Sigmoid colon (tissue), 7 donors: ENCODE results near the gene LAMTOR3. TPM values are rescaled to one million over a fixed set of nuclear protein-coding genes. Genes with fewer than 3 reads are reported as not detected.

Experiments used
- DNase-seq: peaks from one replicate; pipeline ENCODE4 v3.0.0-alpha.2; 2019
- H3K27ac ChIP-seq, 4 donors: fragments of 200-600 bp; sonication (generic); one replicate each; pipeline ENCODE4 v1.5.1; 2016 to 2019; ENCODE audit warnings: mild to moderate bottlenecking in 1 of 4
- H3K27me3 ChIP-seq, 3 donors: fragments of 200-600 bp; sonication (generic); one replicate each; pipeline ENCODE4 v1.5.1; 2019; ENCODE audit warnings: mild to moderate bottlenecking in 1 of 3
- H3K36me3 ChIP-seq, 4 donors: fragments of 200-600 bp; sonication (generic); one replicate each; pipeline ENCODE4 v1.5.1; 2016 to 2019
- H3K4me1 ChIP-seq, 4 donors: fragments of 200-600 bp; sonication (generic); one replicate each; pipeline ENCODE4 v1.5.1; 2017 to 2019
- H3K4me3 ChIP-seq, 4 donors: fragments of 200-600 bp; sonication (generic); one replicate each; pipeline ENCODE4 v1.5.1; 2017 to 2019; ENCODE audit warnings: mild to moderate bottlenecking in 2 of 4, moderate library complexity in 1 of 4
- H3K9me3 ChIP-seq, 4 donors: fragments of 200-600 bp in 3 of 4; sonication (generic) in 3 of 4; one replicate each; pipeline versions ENCODE4 v1.5.1 to v1.6.1; 2013 to 2019
- EP300 ChIP-seq, 4 donors: sonication (generic); formaldehyde crosslinking; IDR thresholded peaks; one replicate each; pipeline ENCODE4 v1.6.1; 2017; ENCODE audit warnings: antibody characterized with exemption in 4 of 4
- POLR2A ChIP-seq, 2 donors: fragments of 450-650 bp; IDR thresholded peaks; one replicate each; pipeline ENCODE4 v1.6.1; 2016; ENCODE audit warnings: antibody characterized with exemption in 2 of 2, mild to moderate bottlenecking in 2 of 2, moderate library complexity in 2 of 2
- POLR2AphosphoS5 ChIP-seq, 4 donors: sonication (generic); formaldehyde crosslinking; IDR thresholded peaks; one replicate each; pipeline ENCODE4 v1.6.1; 2017; ENCODE audit warnings: antibody characterized with exemption in 4 of 4
- WGBS, 2 donors: extraction: QIAGEN DNeasy Blood & Tissue Kit; methylation state at CpG; one replicate each; pipeline ENCODE4 v1.1.7; 2013; 5-methylcytosine and 5-hydroxymethylcytosine counted together
- intact Hi-C: fragments of 100-400 bp; cut with DNase I; formaldehyde crosslinking; loops from one replicate; pipeline ENCODE4 v1.15.1; 2023
- polyA plus RNA-seq, 3 donors: library from polyadenylated mRNA; stranded (reverse); fragments of 200-250 nt; gene quantifications; one replicate each; pipeline ENCODE4 v1.2.3, GENCODE V29; 2013
- total RNA-seq, 4 donors: library from RNA; depleted of rRNA; stranded (reverse); fragments of >200 nt; gene quantifications; one replicate each; pipeline ENCODE4 v1.1.0, GENCODE V29; 2016
- TF ChIP-seq, protein P1 (sequence below), 4 experiments: fragments of 450-650 bp in 3 of 4; fragments of 200-600 bp in 1 of 4; IDR thresholded peaks; one replicate each; pipeline ENCODE4 v1.5.1; 2016 to 2019; ENCODE audit warnings: antibody characterized with exemption in 4 of 4, mild to moderate bottlenecking in 3 of 4, moderate library complexity in 2 of 4
- donor health status: healthy with polysubstance abuse.
- donor health status: Bipolar disorder and iron deficiency.
- donor health status: healthy.

Gene LAMTOR3
- total and polyA plus RNA-seq, 7 donors = 36.6 to 201 (median 74.6) TPM

DNA sequence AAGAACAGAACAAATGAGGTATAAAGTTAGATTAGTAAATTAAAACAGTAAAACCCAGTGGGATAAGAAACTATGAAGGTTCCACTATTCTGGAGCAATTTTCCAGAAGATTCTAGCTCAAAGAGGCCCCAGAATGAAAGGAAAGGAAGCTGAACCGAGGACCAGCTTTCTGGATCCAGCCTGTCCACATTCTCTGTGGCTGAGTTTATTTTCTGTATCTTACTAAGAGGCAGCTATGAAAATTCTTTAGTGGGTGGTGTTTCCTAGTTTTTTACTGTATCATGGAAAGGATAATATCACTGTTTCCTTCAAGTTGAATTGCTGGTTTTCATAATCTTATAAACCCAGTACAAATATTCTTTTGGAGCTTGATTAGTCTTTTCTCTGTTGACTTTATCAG is 65.8 kb downstream of the LAMTOR3 start:
- 67 to 76% methylated on average over 1 of the region's 1 CpG for WGBS, 2 donors
- TF ChIP-seq POLR2A (IDR thresholded peaks at IDR 0.05) (no peak), EP300 (IDR thresholded peaks at IDR 0.05) (no peak), POLR2AphosphoS5 (IDR thresholded peaks at IDR 0.05) (no peak)
- TF ChIP-seq, protein P1, sequence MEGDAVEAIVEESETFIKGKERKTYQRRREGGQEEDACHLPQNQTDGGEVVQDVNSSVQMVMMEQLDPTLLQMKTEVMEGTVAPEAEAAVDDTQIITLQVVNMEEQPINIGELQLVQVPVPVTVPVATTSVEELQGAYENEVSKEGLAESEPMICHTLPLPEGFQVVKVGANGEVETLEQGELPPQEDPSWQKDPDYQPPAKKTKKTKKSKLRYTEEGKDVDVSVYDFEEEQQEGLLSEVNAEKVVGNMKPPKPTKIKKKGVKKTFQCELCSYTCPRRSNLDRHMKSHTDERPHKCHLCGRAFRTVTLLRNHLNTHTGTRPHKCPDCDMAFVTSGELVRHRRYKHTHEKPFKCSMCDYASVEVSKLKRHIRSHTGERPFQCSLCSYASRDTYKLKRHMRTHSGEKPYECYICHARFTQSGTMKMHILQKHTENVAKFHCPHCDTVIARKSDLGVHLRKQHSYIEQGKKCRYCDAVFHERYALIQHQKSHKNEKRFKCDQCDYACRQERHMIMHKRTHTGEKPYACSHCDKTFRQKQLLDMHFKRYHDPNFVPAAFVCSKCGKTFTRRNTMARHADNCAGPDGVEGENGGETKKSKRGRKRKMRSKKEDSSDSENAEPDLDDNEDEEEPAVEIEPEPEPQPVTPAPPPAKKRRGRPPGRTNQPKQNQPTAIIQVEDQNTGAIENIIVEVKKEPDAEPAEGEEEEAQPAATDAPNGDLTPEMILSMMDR (IDR thresholded peaks at IDR 0.05) = no peak

More for the DNA sequence above, 65.8 kb downstream of the LAMTOR3 start:
- H3K4me3 ChIP-seq = no peak overlapping the region
- no peaks in the 10 kb centered on the region for H3K36me3 ChIP-seq
- no peaks in the 10 kb centered on the region for H3K27me3 ChIP-seq
- H3K9me3 ChIP-seq = no peaks in the 10 kb centered on the region
- peak overlapping the region in 1 of 4 donors; percentile 23 for H3K27ac ChIP-seq
- DNase-seq = no peak
- intact Hi-C loops = no loop called here
- H3K4me1 ChIP-seq = peaks cover 0 to 34% (median 18%) of the 10 kb centered on the region in 4 donors

Other genes with a start within 250 kb of the LAMTOR3 start
- under 1 TPM; under 0.01 to 0.28 (median 0.15) TPM for gene C4orf54, start 236.6 kb downstream of the LAMTOR3 start, total RNA-seq
- gene C4orf54, start 236.6 kb downstream of the LAMTOR3 start, polyA plus RNA-seq = under 1 TPM in 1 of 3 donors, not detected in 2; 0.01 TPM
- 1 to 10 TPM in 3 of 4 donors, under 1 TPM in 1; 0.36 to 2.0 (median 1.2) TPM for gene DAPP1, start 77.6 kb downstream of the LAMTOR3 start, total RNA-seq
- 10 to 100 TPM in 1 of 3 donors, 1 to 10 TPM in 2; 1.2 to 17.9 (median 3.0) TPM for gene DAPP1, start 77.6 kb downstream of the LAMTOR3 start, polyA plus RNA-seq
- 10 to 100 TPM; 31.4 to 53.9 (median 41.0) TPM for gene DNAJB14, start 52.2 kb upstream of the LAMTOR3 start, total RNA-seq
- gene DNAJB14, start 52.2 kb upstream of the LAMTOR3 start, polyA plus RNA-seq = 10 to 100 TPM in 2 of 3 donors, 1 to 10 TPM in 1; 9.0 to 19.1 (median 10.2) TPM
- gene H2AZ1, start 55.8 kb upstream of the LAMTOR3 start, total RNA-seq = 100 to 1,000 TPM; 236 to 621 (median 353) TPM
- gene H2AZ1, start 55.8 kb upstream of the LAMTOR3 start, polyA plus RNA-seq = 100 to 1,000 TPM; 175 to 543 (median 421) TPM